RWPE1 (cell line): ENCODE data around the gene OPTC.
A peak's percentile ranks its signal among the peaks of the same experiment; 100 is the strongest.
"Not testable (repeated sequence)": the region's sequence is repeated elsewhere in the genome, so short reads cannot be mapped to it uniquely, and the experiment has no call there.

Experiments used
- CTCF ChIA-PET: fragments of 350-600 bp; sonication (Branson Sonifier 250); formaldehyde crosslinking; extraction: SDS; loops from one replicate; lab custom pipeline; 2021; lab: Yijun Ruan, JAX
- POLR2A ChIA-PET: fragments of 400-600 bp; formaldehyde crosslinking; extraction: SDS; loops from one replicate; lab custom pipeline; 2020; ENCODE audit warnings: antibody characterized with exemption; ENCODE audit not compliant: low non-redundant PET; lab: Yijun Ruan, JAX
- DNase-seq: peaks from one replicate; pipeline ENCODE4 v3.0.0; 2012; ENCODE audit warnings: low spot score
- H3K27ac ChIP-seq: fragments of 450-650 bp; 2 replicates; pipeline ENCODE4 v1.5.1; 2017
- TF ChIP-seq, protein P1 (sequence below): fragments of 450-650 bp; conservative IDR thresholded peaks from 2 replicates; pipeline ENCODE4 v1.5.1; 2017; ENCODE audit warnings: low read depth, mild to moderate bottlenecking

Gene OPTC

DNA sequence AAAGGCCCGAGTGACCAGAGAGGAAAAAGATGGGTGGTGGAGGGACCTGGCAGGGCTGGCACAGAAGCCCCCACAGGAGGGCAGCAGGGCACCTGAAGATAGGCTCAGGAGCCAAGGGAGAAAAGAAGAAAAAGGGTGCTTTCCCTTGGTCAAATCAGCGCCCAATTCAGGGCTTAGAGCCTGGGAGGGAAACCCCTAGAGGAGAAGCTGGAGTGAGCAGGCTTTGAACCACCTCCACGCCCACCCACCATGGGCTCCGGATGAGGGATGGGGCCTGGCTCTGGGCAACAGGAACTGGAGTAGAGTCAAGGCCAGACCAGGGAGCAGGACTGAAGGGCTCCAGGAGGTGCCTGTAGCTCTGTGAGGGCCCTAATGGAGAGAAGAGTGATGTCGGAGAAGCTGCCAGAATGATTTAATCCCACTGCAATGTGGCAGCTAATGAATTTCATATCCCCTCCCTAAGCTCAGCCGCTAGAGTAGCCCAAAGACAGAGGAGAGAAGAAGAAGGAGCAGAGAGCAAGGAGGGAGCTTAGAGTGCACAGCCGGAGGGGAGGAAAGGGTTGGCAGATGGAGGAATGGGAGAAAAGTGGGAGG lies 30.4 kb upstream of the OPTC start:
- ChIA-PET CTCF (interaction anchor here (0.6 to 1.1 kb wide), 6 partner anchors 25 to 1275 kb away, joined by 3 to 11 read pairs (median 4); no protein-coding TSS in a partner anchor), POLR2A (interaction anchor here (0.6 kb wide), 1 partner anchor 1089 kb away, joined by 5 read pairs; no protein-coding TSS in a partner anchor)
- TF ChIP-seq, protein P1, sequence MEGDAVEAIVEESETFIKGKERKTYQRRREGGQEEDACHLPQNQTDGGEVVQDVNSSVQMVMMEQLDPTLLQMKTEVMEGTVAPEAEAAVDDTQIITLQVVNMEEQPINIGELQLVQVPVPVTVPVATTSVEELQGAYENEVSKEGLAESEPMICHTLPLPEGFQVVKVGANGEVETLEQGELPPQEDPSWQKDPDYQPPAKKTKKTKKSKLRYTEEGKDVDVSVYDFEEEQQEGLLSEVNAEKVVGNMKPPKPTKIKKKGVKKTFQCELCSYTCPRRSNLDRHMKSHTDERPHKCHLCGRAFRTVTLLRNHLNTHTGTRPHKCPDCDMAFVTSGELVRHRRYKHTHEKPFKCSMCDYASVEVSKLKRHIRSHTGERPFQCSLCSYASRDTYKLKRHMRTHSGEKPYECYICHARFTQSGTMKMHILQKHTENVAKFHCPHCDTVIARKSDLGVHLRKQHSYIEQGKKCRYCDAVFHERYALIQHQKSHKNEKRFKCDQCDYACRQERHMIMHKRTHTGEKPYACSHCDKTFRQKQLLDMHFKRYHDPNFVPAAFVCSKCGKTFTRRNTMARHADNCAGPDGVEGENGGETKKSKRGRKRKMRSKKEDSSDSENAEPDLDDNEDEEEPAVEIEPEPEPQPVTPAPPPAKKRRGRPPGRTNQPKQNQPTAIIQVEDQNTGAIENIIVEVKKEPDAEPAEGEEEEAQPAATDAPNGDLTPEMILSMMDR = no peak
- no peak overlapping the region for H3K27ac ChIP-seq
- no peak for DNase-seq

DNA sequence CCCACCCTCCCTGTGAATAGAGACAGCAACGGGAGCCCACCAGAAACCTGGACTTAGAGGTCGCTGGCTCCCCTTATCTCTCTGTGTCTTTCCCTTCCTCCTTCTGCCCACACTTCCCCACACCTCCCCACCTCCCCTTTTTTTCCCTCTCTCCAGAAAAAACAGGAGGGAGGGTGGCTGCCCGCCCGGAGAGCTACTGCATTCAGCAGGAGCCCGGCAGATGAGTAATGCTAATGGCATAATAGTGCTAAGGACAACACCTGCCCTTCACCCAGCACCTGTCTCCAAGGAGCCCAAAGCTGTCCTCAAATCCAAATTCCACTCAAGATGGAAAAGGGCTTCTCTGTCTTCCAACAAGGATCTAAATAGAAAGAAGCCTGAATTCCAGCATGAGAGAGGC lies 29.7 kb upstream of the OPTC start:
- ChIA-PET POLR2A (no interaction called here), CTCF (interaction anchor here (0.6 to 1.1 kb wide), 6 partner anchors 40 to 1276 kb away, joined by 3 to 11 read pairs (median 3); no protein-coding TSS in a partner anchor)
- H3K27ac ChIP-seq = no peak overlapping the region
- TF ChIP-seq, protein P1 = no peak
- DNase-seq = peak; percentile 34

GRCh38 chr1:203464743-203465142 lies 29.2 kb upstream of the OPTC start:
- POLR2A ChIA-PET = no interaction called here
- TF ChIP-seq, protein P1 = no peak
- H3K27ac ChIP-seq = no peak overlapping the region
- CTCF ChIA-PET = interaction anchor here (0.7 to 1.1 kb wide), 3 partner anchors 40 to 392 kb away, joined by 3 to 11 read pairs (median 3); no protein-coding TSS in a partner anchor
- DNase-seq = no peak

GRCh38 chr1:203465146-203465798 lies 28.7 kb upstream of the OPTC start:
- H3K27ac ChIP-seq = no peak overlapping the region
- POLR2A ChIA-PET = no interaction called here
- CTCF ChIA-PET = no interaction called here
- no peak for DNase-seq
- TF ChIP-seq, protein P1 = no peak

- TF ChIP-seq, protein P1 = no peak
- ChIA-PET CTCF (interaction anchor here (0.5 to 1.2 kb wide), 3 partner anchors 9 to 236 kb away, joined by 3 to 7 read pairs (median 5); no protein-coding TSS in a partner anchor), POLR2A (no interaction called here)
- H3K27ac ChIP-seq = no peak overlapping the region
- no peak for DNase-seq
These were observed 28.0 kb upstream of the OPTC start for GRCh38 chr1:203465948-203466347.

DNA sequence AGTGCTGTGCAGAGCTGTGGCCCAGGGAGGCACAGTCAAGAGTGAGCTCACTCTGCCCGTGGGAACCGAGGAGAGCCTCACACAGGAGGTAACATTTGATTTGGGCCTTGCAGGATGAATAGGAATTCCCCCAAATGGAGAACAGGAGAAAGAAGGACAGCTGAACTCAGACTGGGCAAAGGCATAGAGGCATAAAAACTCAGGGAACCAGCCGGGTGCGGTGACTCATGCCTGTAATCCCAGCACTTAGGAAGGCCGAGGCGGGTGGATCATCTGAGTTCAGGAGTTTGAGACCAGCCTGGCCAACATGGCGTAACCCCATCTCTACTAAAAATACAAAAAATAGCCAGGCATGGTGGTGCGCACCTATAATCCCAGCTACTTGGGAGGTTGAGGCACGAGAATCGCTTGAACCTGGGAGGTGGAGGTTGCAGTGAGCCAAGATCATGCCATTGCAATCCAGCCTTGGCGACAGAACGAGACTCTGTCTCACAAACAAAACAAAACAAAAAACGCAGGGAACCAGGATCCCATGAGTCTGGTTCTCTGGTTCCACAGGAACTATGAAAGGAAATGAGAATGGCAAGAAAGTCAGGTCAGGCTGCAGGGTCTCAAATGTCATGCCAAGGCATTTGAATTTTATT lies 26.9 kb upstream of the OPTC start:
- POLR2A ChIA-PET, H3K27ac ChIP-seq, DNase-seq: not testable (repeated sequence)
- CTCF ChIA-PET = interaction anchor here (1.0 to 1.2 kb wide), 2 partner anchors 10 to 21 kb away, joined by 3 to 7 read pairs; no protein-coding TSS in a partner anchor
